ENCODE results near the gene BAK1. TPM values are rescaled to one million over a fixed set of nuclear protein-coding genes. Genes with fewer than 3 reads are reported as not detected.

The BAK1 gene
- total RNA-seq, 4 donors from 2014 or later = 52.2 to 134 (median 59.5) TPM

GRCh38 chr6:33606642-33607041, 26.6 kb upstream of the BAK1 start:
- 91 to 100% methylated on average over 1 to 2 of the region's 2 CpGs for WGBS, 2 donors (ENCODE audit: low coverage in 1 of 2)
- in situ Hi-C loops (cut with MboI; ENCODE audit: low pct_ligation_motif_present in 1 of 4, low pct_unique_long_range_greater_than_20kb in 1 of 4, low sequenced_read_pairs in 3 of 4) (no loop called here), intact Hi-C loops (cut with DNase I; ENCODE audit: low total_unique reads) (no loop called here)
- H3K4me1 ChIP-seq = peaks cover 0 to 16% (median 10%) of the 10 kb centered on the region in 4 donors
- no peak overlapping the region for H3K4me3 ChIP-seq
- H3K9me3 ChIP-seq = no peaks in the 10 kb centered on the region
- DNase-seq = no peak
- TF ChIP-seq POLR2A (IDR thresholded peaks at IDR 0.05) (no peak), EP300 (IDR thresholded peaks at IDR 0.05; ENCODE audit: low read depth) (no peak), POLR2AphosphoS5 (IDR thresholded peaks at IDR 0.05) (no peak)
- TF ChIP-seq, protein P1, sequence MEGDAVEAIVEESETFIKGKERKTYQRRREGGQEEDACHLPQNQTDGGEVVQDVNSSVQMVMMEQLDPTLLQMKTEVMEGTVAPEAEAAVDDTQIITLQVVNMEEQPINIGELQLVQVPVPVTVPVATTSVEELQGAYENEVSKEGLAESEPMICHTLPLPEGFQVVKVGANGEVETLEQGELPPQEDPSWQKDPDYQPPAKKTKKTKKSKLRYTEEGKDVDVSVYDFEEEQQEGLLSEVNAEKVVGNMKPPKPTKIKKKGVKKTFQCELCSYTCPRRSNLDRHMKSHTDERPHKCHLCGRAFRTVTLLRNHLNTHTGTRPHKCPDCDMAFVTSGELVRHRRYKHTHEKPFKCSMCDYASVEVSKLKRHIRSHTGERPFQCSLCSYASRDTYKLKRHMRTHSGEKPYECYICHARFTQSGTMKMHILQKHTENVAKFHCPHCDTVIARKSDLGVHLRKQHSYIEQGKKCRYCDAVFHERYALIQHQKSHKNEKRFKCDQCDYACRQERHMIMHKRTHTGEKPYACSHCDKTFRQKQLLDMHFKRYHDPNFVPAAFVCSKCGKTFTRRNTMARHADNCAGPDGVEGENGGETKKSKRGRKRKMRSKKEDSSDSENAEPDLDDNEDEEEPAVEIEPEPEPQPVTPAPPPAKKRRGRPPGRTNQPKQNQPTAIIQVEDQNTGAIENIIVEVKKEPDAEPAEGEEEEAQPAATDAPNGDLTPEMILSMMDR (IDR thresholded peaks at IDR 0.05) = no peak
- H3K27me3 ChIP-seq = no peaks in the 10 kb centered on the region
- H3K27ac ChIP-seq = no peak overlapping the region
- H3K36me3 ChIP-seq = no peaks in the 10 kb centered on the region

GRCh38 chr6:33604941-33605854, 25.1 kb upstream of the BAK1 start:
- DNase-seq = no peak
- 89 to 98% methylated on average over 4 of the region's 4 CpGs for WGBS, 2 donors (ENCODE audit: low coverage in 1 of 2)
- H3K36me3 ChIP-seq = no peaks in the 10 kb centered on the region
- no peak overlapping the region for H3K27ac ChIP-seq
- no peaks in the 10 kb centered on the region for H3K9me3 ChIP-seq
- intact Hi-C loops (cut with DNase I; ENCODE audit: low total_unique reads) = no loop called here
- no peaks in the 10 kb centered on the region for H3K27me3 ChIP-seq
- peaks cover 0 to 6% (median 0%) of the 10 kb centered on the region in 4 donors for H3K4me1 ChIP-seq
- no peak overlapping the region for H3K4me3 ChIP-seq
- TF ChIP-seq POLR2AphosphoS5 (IDR thresholded peaks at IDR 0.05) = no peak
- TF ChIP-seq POLR2A (IDR thresholded peaks at IDR 0.05) = no peak
- TF ChIP-seq, protein P1 (IDR thresholded peaks at IDR 0.05) = no peak
- TF ChIP-seq EP300 (IDR thresholded peaks at IDR 0.05; ENCODE audit: low read depth) = no peak
- in situ Hi-C loops (cut with MboI; ENCODE audit: low pct_ligation_motif_present in 1 of 4, low pct_unique_long_range_greater_than_20kb in 1 of 4, low sequenced_read_pairs in 3 of 4) = no loop called here

DNA sequence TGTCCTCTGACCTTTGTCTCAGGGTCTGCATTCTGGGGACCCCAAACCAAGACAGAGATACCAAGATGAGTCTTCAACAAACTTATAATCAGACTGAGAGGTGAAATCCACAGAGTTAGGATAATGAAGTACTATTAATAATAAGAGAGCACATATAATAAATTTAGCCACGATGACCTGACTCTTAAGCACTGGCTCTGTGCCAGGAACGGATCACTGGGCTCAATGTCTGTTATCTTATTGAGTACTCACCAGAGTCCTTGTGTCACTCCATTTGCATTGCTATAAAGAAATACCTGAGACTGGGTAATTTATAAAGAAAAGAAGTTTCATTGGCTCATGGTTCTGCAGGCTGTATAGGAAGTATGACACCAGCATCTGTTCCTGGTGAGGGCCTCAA, 22.1 kb upstream of the BAK1 start:
- Histone ChIP-seq H3K4me3 (no peak overlapping the region), H3K4me1 (peaks cover 0 to 10% (median 0%) of the 10 kb centered on the region in 4 donors), H3K27ac (no peak overlapping the region), H3K36me3 (no peaks in the 10 kb centered on the region), H3K27me3 (no peaks in the 10 kb centered on the region), H3K9me3 (no peaks in the 10 kb centered on the region)
- WGBS, 2 donors (ENCODE audit: low coverage in 1 of 2) = 26% methylated on average over 2 of the region's 2 CpGs; no CpG with 5 or more reads in 1 of the 2 donors
- no peak for DNase-seq
- intact Hi-C loops (cut with DNase I; ENCODE audit: low total_unique reads) (no loop called here), in situ Hi-C loops (cut with MboI; ENCODE audit: low pct_ligation_motif_present in 1 of 4, low pct_unique_long_range_greater_than_20kb in 1 of 4, low sequenced_read_pairs in 3 of 4) (no loop called here)
- TF ChIP-seq EP300 (IDR thresholded peaks at IDR 0.05; ENCODE audit: low read depth) (no peak), POLR2AphosphoS5 (IDR thresholded peaks at IDR 0.05) (no peak)

DNA sequence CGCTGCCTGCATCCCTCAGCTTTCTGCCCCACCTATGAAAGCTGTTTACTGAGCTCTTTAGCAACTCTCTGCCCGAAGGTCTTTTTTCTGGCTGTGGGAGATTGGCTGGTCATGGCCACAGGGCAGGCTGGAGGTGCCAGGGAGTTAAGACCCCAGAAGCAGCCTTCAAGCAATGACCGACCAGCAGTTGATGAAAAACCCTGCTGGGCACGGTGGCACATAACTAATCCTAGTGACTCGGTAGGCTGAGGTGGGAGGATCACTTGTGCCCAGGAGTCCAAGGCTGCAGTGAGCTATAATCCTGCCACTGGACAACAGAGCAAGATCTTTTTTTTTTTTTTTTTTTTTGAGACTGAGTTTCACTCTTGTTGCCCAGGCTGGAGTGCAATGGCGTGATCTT, 20.7 kb upstream of the BAK1 start:
- H3K27me3 ChIP-seq = no peaks in the 10 kb centered on the region
- peaks cover 0 to 13% (median 0%) of the 10 kb centered on the region in 4 donors for H3K4me1 ChIP-seq
- WGBS, 2 donors (ENCODE audit: low coverage in 1 of 2) = 99% methylated on average over 6 of the region's 6 CpGs; no CpG with 5 or more reads in 1 of the 2 donors
- no peak overlapping the region for H3K27ac ChIP-seq
- no peak overlapping the region for H3K4me3 ChIP-seq
- TF ChIP-seq, protein P1 (IDR thresholded peaks at IDR 0.05) = no peak
- no peak for TF ChIP-seq POLR2A (IDR thresholded peaks at IDR 0.05)
- TF ChIP-seq EP300 (IDR thresholded peaks at IDR 0.05; ENCODE audit: low read depth) = no peak
- TF ChIP-seq POLR2AphosphoS5 (IDR thresholded peaks at IDR 0.05) = no peak
- DNase-seq = no peak
- intact Hi-C loops (cut with DNase I; ENCODE audit: low total_unique reads) = no loop called here
- no peaks in the 10 kb centered on the region for H3K36me3 ChIP-seq
- no peaks in the 10 kb centered on the region for H3K9me3 ChIP-seq
- in situ Hi-C loops (cut with MboI; ENCODE audit: low pct_ligation_motif_present in 1 of 4, low pct_unique_long_range_greater_than_20kb in 1 of 4, low sequenced_read_pairs in 3 of 4) = no loop called here

Data from transverse colon (tissue), 4 donors.